Endometrial microvascular endothelial cells (primary cell): ENCODE results near the gene LRRC31. TPM values are rescaled to one million over a fixed set of nuclear protein-coding genes. Genes with fewer than 3 reads are reported as not detected.

Source experiments
- in situ Hi-C: cut with HindIII; loops from 2 replicates; pipeline ENCODE4 v1.10.0; 2017; ENCODE audit warnings: low sequenced_read_pairs, low pct_unique_long_range_greater_than_20kb; ENCODE audit errors: inconsistent ontology term
- total RNA-seq: library from RNA; depleted of rRNA; stranded (reverse); fragments of >200 nt; gene quantifications from one replicate; pipeline ENCODE4 v1.2.3, GENCODE V29; 2015; ENCODE audit errors: inconsistent ontology term

LRRC31 gene
- total RNA-seq, 1 donor from 2014 or later, result not detected

DNA sequence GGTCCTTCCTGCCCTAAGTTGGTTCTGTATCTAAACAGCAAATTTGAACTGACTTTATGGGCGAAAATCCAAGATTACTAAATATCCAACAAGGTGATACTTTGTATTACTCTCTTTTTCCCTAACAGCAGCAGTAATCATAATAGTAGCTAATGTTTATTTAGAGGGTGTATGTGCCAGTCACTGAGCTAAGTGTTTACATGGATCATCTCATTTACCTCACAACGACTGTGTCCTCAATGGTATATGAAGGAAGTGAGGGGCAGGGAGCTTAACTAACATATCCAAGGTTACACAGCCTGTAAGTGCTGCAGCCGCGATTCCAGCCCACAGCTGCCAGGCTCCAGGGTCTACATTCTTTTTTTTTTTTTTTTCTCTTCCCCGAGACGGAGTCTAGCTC, 46.8 kb downstream of the LRRC31 start:
- in situ Hi-C loops, result no loop called here

DNA sequence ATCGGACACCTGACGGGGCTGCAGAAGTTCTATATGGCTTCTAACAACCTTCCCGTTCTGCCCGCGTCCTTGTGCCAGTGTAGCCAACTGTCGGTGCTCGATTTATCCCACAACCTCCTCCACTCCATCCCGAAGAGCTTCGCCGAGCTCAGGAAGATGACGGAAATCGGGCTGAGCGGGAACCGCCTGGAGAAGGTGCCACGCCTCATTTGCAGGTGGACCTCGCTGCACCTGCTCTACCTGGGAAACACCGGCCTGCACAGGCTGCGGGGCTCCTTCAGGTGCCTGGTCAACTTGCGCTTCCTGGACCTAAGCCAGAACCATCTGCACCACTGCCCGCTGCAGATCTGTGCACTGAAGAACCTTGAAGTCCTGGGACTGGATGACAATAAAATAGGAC, 47.2 kb downstream of the LRRC31 start:
- in situ Hi-C loops, result no loop called here

DNA sequence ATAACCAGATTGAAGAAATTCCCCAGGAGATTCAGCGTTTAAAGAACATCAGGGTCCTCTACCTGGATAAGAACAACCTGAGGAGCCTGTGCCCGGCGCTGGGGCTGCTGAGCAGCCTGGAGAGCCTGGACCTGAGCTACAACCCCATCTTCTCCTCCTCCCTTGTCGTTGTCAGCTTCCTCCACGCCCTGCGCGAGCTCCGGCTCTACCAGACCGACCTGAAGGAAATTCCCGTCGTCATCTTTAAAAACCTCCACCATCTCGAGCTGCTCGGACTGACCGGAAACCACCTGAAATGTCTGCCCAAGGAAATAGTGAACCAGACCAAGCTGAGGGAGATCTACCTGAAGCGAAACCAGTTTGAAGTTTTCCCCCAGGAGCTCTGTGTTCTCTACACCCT, 47.6 kb downstream of the LRRC31 start:
- in situ Hi-C loops, result no loop called here

DNA sequence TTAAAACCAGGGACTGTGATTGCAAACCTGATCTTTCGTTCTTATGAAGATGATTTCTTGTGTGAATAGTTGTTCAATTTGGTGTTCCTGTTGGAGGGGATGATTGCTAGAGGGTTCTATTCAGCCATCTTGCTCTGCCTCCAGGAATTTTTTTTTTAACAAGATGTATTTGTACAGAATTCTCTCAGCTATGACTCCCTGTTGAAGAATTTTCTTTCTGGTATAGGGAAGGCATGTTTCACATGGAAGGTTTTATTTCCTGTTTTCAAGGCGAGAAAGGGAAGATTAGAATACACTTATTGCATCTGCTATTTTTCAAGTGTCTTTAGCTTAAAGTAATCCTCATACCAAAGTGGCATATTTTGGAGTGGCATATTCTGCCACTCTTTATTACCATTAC, 51.4 kb downstream of the LRRC31 start:
- in situ Hi-C loops, result no loop called here

DNA sequence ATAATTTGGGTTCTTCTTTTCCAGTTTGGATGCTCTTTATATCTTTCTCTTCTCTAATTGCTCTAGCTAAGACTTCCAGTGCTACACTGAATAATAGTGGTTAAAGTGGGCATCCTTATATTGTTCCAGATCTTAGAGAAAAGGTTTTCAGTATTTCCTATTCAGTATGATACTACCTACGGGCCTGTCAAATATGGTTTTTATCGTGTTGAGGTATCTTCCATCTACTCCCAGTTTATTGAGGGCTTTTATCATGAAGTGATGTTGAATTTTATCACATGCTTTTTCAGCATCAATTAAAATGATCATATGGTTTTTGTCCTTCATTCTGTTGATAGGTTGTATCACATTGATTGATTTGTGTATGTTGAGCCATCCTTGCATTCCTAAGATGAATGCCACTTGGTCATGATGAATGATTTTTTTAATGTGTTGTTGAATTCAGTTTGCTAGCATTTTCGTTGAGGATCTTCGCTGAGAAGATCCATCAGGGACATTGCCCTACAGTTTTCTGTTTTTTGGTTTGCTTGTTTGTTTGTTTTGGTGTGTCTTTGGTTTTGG, 54.1 kb downstream of the LRRC31 start:
- in situ Hi-C loops, result no loop called here

DNA sequence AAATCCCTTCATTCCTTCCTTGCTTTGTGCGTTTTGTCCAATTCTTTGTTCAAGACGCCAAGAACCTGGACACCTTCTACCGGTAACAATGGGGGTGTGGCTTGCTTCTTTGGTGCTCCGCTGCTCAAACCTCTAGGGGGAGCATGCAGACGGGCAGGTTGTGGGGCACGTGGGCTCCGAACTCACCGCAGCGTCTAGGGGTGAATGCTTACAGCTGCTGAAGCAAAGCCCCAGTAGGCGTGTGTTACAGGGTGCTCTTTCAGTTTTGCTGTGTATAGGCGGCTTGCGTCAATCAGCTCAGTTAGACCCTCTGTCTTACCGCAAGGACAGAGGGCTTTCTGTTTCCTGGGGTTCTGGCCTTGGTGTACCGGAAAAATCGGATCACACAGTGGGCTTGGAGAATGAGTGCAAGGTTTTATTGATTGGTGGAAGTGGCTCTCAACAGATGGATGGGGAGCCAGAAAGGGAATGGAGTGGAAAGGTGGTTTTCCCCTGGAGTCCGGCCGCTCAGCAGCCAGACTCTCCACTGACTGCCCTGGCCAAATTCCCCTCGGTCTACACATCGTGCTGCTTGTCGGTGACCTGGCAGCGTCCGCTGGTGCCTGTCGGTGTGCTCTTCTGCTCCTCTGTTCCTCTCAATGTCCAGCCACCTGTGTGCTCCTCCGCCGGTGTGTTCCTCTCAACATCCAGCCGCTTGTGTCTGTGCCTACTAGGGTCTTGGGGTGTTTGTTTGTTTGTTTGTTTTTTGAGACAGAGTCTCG, 55.8 kb downstream of the LRRC31 start:
- in situ Hi-C loops, result no loop called here

DNA sequence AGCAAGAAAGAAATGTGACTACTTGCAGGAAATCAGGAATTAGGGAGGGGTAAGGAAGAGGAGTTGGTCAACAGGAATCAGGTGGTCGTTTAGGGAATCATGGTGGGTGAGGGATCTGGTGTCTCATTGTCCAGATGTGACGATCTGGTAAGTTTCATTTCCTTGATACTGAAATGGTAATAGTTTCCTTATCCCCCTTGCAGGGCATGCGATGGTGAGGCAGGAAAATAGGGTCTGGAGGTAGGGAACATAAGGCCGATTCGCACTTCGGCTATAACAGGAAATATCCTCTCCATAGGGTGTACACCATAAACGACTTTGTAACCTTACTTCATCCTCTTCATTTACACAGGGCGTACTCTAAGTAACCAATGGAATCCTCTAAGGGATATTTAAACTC, 56.5 kb downstream of the LRRC31 start:
- in situ Hi-C loops, result no loop called here

DNA sequence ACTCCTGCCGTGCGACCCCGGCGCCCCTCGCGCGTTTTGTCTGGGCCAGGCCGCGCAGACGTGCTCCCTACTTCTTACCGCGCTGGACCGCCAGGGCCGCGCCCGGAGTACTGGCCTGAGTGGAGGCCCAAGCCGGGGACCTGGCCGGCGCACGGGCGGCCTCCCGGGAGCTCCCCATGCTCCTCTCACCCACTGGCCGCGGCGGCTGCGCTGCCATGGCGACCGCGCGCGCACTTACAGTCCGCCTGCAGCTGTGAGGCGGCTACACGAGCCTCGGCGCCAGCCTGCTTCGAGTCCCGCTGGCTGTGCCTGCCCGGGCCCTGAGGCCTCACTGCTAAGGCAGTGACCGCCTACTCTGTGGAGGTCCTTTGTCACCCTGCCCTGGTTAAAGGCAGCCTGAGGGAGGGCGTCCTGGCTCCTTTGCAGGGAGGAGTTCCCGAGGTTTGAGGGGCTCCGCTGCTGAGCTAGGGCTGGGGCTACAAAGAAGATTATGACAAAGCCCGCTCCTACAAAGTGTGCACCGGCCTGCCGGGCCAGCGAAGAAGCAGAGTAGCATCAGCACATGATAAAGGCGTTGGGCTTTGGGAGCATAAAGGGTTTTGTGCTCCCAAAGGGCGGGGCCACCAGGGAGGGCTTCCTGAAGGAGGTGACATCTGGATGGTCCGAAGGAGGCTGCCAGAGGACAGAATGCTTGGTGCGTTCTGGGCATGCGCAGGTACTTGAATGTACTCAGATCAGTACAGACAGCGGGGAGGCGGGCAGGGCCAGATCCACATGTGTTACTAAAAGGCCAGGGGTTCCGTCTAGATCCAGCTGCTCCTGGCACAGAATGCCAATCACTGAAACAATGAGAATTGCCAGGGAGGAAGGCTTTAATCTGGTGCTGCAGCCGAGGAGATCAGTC, 57.2 kb downstream of the LRRC31 start, which contains the start of the genes LRRC34 and LRRIQ4:
Gene LRRC34, minus strand, starts transcription at position 573 of the 904 bp plus-strand sequence. Its CDS starts 356 bp downstream, at position 217.
Gene LRRIQ4, plus strand, starts transcription at position 539 of the 904 bp plus-strand sequence. CDS start 9,052 bp downstream, outside the sequence.
- in situ Hi-C loops, result no loop called here

DNA sequence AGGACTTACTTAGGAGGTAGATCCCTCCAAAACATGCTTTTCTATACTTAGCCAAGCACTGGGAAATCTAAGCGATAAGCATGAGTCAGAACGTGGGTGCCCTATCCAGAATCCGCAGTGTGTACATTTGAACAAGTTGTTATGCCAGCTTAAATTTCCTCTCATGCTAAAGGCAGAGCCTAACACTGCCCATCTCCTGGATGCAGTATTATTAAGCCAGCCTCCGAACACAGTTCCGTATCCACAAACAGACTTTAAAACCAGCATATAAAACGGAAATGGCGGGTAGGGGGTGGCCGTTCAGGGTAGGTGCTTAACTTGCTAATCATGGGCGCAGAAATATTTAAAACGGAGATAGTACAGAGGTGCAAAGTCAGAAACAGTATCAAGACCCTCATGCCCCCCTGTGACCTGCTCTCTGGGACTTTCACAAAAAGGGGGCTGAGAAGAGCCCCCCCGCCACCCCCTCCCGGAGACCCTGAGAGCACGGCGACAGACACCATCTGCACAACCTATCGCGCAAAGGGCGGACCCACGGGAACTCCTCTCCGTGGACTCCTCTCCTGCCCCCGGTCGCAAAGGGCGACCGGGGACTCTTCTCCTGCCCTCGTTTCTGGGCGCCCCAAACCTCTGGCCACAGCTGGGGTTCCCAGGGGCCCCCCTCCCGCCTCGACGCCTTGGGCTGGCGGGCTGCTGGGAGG, 58.0 kb downstream of the LRRC31 start:
- in situ Hi-C loops, result no loop called here

DNA sequence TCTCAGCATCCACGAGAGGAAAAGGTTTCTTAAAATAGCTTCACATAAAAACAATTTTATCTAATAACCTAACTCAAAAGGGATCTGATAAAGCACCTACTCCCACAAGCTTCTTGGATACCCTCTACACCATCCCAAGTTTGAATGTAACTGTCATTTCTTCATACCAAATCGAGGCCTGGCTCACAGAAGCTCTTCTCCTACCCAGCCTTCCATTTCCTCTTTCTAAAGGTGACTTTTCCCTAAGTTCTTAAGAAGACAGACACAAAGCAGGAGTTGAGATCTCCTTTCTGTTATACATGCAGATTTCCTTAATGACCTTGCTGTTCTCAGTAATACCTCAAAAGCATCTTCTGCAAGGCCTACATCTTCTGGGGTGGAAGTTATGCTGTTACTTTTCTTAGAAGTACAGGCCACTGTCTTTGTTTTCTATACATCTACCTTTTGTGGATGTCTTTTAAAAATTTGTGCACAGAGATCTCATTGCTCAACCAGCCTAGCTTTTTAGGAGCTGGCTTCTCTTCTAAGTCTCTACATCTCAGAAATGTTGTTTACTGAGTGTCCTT, 60.4 kb downstream of the LRRC31 start:
- in situ Hi-C loops, result no loop called here

DNA sequence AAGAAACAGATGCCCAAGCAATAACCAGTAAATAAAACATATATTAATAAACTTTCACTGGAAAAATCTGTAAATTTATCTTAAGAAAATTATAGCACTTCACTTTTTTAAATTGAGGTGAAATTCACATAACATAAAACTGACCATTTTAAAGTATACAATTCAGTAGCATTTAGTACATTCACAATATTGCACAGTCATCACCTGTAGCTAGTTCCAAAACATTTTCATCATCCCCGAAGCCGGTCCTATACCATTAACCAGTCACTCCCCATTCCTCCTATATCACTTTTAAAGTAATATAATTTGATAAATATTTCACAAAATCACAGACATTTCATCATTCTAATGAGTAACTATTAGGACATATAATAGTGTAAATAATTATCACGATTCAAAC, 65.1 kb downstream of the LRRC31 start:
- in situ Hi-C loops, result no loop called here

DNA sequence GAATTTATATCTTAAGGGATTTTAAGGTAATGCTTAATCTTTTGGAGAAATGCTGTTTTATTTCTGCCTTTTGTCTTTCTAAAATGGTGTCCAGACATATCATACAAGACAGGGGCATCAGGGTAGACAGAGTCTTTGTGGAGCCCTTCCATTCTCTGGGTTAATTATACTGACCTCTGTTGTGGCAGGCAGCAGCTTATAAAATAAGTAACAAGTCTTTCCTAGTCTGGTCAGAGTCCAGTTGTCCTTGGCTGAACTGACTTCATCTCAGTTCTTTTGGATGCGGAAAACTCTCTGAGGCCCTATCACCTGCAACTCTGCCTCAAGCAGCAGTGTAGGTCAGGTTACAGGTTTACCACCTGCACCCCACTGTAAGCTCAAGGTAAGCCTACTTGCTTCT, 77.4 kb downstream of the LRRC31 start:
- in situ Hi-C loops, result no loop called here

DNA sequence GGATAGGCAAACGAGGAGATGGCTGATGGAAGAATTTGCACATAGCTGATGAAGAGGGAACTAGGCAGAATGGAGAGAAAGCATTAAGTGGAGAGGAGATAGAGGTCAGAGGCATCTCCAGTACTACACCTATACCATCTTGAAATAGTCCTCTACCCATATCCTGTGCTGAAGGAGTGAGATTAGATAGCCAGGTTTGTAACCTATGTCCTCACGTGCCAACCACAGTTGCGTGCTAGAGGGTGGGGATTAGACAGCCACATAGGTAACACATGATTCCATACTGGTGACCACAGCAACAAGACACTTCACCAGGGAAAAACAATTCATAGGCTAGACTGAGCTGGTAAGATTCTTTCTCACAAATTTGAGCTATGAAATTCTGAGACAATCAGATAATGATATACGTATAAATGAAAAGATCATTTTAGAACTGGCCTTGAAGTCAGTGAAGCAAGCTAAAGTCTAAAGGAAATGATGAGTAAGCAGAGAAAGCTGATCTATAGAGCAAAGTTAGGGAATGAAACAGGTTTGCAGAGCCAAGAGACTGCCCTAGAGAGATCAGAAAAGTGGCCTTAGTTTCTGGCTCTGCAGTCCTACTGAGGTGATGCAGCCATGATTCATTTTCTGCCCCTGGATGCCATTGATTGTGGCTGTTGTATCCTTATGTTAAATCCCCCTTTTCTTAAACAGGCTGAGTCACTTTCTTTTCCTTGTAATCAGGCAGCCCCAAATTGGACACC, 78.9 kb downstream of the LRRC31 start:
- in situ Hi-C loops, result no loop called here

DNA sequence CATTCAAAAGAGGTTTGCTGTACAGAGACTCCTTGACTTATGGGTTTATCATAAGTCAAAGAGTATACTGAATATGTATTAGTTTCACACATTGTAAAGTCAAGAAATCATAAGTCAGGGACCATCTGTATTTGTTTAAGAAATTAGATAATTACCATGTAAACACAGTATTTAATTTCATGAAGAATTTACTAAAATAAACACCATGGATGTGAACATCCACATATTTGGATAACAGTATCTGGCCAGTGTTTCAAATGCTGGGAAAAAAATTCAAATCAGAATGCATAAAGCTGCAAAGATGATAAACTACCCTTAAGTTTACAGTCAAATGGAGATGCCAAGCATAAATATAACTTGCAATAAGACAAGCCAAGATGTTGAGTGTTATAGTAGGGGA, 79.5 kb downstream of the LRRC31 start:
- in situ Hi-C loops, result no loop called here
